Measurements from ENCODE around the gene UST.

DNA sequence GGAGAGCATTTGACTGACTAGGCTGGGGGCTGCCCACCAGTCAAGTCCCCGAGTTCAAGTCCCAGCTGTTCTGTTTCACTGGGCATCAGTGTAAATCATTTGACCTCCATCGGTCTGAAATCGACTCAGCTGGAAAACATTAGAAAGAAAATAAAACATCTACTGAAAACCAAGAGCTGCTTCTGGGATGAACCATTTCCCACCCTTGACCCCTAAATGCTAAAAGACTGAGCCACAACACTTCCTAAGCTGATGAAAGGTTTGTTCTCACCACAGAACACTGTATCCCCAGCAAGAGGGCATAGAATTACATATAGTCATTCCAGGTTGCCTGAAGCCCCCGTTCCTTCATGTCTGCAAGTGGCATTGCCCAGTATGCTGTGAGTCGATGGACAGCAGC is 333.7 kb downstream of the UST start:
- TF ChIP-seq CTCF (IDR thresholded peaks at IDR 0.05) (no peak), POLR2A (IDR thresholded peaks at IDR 0.05) (no peak)

Data from esophagus squamous epithelium (tissue), 4 donors.